GM21515 (cell line): ENCODE results near the gene THEMIS.
"Not testable (repeated sequence)": the region's sequence is repeated elsewhere in the genome, so short reads cannot be mapped to it uniquely, and the experiment has no call there.

ENCODE experiments used
- ATAC-seq: cut with Tn5 transposase; IDR thresholded peaks from one replicate; pipeline ENCODE4 v1.9.1; 2021; ENCODE audit not compliant: unreplicated experiment

Gene THEMIS

GRCh38 chr6:127811900-127812570, 88.8 kb downstream of the THEMIS start:
- ATAC-seq = no peak

DNA sequence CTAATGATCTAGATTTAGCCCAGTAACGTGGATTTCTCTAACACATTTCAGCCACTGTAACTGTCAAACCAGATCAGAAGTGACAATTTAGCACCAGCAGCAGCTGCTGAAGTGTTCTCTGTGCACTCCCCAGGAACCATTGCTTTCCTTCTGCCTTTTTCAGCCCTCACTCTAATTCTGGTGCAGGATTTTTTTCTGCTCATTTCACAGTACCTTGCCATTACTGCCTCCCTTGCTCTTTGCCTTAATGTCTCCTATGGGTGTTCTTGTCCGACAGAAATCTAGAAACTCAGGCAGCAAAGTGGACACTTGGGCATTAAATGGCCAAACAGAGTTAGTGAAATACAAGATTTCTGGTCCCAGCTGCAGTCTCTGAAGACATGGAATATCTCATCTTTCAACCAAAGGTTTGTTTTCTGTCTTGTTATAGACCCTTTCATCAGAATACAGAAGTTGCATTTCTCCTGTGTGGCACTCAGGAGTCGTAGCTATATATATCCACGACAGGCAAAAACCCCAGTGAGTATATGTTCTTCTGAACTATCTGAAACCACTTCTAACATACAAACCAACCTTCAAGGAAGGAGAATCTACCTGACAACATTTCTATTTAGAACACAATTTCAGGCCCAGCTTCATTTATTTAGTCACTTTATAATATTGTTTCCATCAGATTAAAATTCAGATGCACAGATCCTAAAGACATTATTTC, 92.9 kb downstream of the THEMIS start:
- ATAC-seq = no peak

- ATAC-seq = no peak
Measured at GRCh38 chr6:127796713-127797112, 104.1 kb downstream of the THEMIS start.

GRCh38 chr6:127794405-127794804, 106.5 kb downstream of the THEMIS start:
- ATAC-seq = no peak

GRCh38 chr6:127793396-127793795, 107.5 kb downstream of the THEMIS start:
- no peak for ATAC-seq

- no peak for ATAC-seq
Measured at GRCh38 chr6:127792616-127793015, 108.2 kb downstream of the THEMIS start.

DNA sequence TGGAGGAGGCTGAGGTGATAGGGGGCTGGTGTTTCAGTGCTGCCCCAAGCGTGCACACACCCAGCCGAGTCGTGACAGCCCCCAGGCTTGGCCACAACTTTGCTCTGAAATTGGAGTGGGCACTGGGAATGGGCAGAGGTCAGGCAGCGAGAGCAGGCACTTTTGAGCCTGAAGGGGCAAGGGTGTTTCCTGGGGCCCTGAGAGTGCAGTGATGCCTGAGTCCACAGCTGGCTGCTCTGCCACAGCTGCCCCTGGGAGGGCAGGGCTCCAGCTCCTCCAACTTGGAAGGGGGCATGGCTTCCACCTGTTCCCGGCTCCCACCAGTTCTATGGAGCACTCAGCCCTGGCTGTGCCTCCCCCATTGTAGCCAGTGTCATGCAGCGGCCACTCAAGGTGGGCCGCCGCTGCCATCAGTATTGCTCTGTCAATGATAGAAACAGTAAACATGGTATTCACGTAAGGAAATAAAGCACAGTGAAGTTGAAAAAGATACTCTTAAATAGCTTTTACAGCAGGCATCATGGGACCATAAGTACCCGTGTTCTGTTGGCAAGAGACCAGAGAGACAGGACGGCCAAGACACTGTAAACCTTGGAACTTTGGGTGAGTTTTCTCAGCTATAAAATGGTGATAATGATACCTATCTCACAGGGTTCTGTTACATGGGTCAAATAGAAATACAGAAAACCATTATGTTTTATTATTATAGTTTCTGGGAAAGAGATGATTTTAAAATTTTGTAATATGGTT, 108.9 kb downstream of the THEMIS start:
- ATAC-seq = no peak

DNA sequence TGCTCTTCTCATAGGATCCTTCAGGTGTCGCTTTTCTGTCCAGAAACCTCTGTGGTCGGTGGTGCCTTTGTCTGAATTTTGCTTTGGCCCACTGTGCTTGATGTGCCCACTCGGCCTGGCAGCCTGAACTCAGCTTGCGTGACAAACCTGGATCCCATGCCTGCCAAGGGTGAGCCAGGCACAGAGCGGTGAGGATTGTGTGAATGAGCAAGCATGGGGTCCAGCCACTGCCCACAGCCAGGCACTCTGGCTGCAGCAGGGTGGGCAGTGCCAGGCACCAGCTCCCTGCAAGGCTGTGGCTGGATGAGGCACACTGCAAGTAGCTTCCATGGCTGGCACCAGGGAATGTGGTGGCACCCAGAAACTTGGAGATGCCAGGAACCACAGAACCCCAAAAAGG, 110.3 kb downstream of the THEMIS start:
- ATAC-seq = no peak

GRCh38 chr6:127786109-127786508, 114.7 kb downstream of the THEMIS start:
- no peak for ATAC-seq

DNA sequence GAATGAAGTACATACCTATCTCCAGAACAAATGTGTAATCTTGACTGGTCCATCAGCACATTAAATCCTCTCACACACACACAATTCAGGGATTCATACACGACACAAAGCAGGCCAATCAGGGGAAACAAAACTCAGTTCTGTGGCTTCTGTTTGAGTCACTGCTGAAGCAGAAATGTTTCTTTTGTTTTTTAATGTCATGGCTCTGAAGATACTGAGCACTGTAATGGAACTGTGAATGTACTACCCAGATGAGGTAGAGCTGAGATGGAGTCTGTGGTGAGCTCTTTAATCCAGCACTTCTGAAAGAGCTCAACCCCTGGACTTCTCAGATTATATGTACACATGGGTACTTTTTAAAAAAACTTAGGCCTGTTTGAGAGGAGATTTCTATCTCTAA, 116.4 kb downstream of the THEMIS start:
- no peak for ATAC-seq

GRCh38 chr6:127781636-127782272, 119.1 kb downstream of the THEMIS start:
- not testable (repeated sequence) for ATAC-seq

- ATAC-seq = no peak
Measured at GRCh38 chr6:127776320-127776719, 124.5 kb downstream of the THEMIS start.

- no peak for ATAC-seq
Measured at GRCh38 chr6:127775371-127775770, 125.5 kb downstream of the THEMIS start.

DNA sequence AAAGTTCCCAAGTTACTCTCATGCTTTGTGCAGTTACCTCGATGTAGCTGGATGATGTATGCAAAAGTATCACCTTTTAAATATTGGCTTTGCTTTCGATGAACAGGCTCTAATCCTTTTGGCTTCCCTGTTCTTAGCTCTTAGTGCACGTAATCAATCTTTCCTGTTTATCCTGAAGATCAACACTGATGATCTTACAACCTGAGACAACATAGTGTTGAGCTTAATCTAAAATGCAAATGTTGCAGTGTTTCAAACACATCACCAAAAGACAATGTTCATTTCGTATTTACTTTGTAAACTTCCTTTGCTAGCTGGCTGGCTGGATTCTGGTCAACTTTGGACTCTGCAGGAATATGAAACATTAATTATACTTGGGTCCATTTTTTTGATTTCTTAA, 132.1 kb downstream of the THEMIS start:
- no peak for ATAC-seq

- ATAC-seq = no peak
Measured at GRCh38 chr6:127768223-127768622, 132.6 kb downstream of the THEMIS start.

DNA sequence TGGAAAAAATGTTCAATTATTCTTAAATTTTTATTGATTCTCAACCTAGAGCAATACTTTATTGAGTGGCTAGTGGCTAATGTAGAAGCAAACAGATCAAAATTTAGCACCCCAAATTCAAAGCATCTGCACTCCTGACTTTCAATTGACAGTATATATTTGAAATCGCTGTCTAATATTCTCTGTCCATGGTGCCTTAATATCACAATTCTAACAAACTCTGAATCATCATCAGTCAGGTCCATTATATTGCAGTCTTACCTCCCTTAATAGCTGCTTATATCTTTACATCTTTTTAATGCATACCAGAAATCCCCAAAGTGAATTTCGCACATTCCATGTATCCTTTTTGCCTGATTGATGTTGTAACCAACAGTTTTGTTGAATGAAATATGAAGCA, 134.9 kb downstream of the THEMIS start:
- ATAC-seq = no peak

GRCh38 chr6:127762284-127762683, 138.6 kb downstream of the THEMIS start:
- no peak for ATAC-seq

DNA sequence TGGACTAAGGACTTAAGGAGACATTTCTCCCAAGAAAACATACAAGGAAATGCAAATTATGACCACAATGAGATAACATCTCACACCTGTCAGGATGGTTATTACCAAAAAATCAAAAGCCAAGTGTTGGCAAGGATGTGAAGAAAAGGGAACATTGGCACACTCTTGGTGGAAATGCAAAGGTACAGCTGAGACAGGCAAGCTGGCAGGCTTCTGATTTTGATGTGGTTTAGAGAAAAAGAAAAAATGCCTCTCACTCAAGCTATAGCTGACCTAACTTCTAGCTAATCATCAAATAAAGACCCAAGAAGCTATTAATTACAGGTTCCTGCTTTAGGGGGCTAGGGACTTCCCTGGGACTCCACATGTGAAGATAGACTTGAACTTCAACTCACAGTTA, 139.8 kb downstream of the THEMIS start:
- no peak for ATAC-seq

- no peak for ATAC-seq
Measured at GRCh38 chr6:127749095-127749494, 151.8 kb downstream of the THEMIS start.

DNA sequence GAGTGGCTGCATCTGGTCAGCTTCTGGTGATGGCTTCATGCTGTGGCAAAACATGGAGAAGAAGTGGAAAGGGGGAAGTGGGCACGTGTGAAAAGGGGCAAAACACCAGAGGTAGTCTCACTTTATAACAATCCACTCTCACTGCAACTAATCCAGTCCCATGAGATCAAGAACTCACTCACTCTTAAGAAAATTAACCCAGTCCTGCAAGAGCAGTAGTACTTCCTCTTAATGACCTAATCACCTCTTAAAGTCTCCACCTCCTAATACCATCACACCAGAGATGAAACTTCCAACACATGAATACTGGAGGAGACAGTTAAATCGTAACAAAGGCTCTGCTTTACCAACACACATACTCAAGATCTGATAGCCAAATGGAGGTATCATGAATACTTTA, 152.6 kb downstream of the THEMIS start:
- no peak for ATAC-seq

- no peak for ATAC-seq
Measured at GRCh38 chr6:127738423-127738822, 162.4 kb downstream of the THEMIS start.

DNA sequence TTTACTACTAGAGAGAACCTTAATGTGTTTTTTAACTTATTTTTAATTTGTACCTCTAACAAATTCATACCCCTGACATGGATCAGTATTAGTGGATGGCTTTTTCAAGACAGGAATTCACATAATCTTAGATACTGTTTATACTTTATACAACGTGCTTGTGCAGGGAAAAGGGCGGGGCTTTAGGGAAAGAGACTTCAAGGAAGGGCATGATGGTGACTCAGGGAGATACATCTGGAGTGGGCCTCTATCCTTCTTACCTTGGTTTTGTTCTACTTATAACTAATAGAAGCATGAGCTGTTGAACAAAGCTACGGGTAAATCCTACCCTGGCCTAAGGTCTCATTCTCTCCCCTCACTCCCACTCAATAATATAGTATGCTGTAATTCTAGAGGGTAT, 163.1 kb downstream of the THEMIS start:
- no peak for ATAC-seq
